Measurements from ENCODE around the gene LEPROT. TPM values are rescaled to one million over a fixed set of nuclear protein-coding genes. Genes with fewer than 3 reads are reported as not detected.

Gene LEPROT
- total RNA-seq, 1 experiment from 2014 or later, result 18.1 TPM

DNA sequence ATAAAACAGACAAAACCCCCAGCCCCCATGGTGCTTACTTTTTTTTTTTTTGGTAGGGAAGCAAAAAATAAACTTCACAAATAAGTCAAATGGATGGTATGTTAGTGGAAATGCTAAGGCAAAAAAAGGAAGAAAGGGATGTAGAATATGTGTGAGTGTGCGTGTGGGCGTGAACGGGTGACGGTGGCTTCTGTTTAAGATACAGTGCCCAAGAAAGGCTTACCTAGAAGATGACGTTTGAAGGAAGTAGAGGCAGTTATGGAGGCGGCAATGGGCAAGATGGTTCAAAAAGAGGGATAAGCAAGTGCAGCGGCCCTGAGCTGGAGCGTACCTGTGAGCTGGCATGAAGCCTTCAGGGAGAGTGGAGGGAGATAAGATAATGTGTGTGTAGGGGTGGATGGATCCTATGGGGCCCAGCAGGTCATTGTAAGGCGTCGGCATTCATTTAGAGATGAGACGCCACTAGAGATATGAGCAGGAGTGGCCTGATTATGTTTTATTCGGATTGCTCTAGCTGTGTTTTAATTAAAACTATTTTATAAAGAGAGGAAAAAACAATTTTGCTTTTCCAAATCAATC, 19.9 kb downstream of the LEPROT start:
- TF ChIP-seq TEAD4 (CRISPR knock-in tag; IDR thresholded peaks at IDR 0.05) (no peak), ETV6 (CRISPR knock-in tag; IDR thresholded peaks at IDR 0.05) (no peak), ZNF396 (CRISPR knock-in tag; IDR thresholded peaks at IDR 0.05; ENCODE audit: borderline replicate concordance) (no peak), JAZF1 (CRISPR knock-in tag; IDR thresholded peaks at IDR 0.05) (no peak), MYBL2 (CRISPR knock-in tag; IDR thresholded peaks at IDR 0.05) (no peak), ZNF219 (CRISPR knock-in tag; IDR thresholded peaks at IDR 0.05; ENCODE audit: borderline replicate concordance) (no peak), SP1 (CRISPR knock-in tag; conservative IDR thresholded peaks at IDR 0.05) (no peak), CBFB (CRISPR knock-in tag; IDR thresholded peaks at IDR 0.05; ENCODE audit: low read depth) (no peak)
- TF ChIP-seq, protein P1, sequence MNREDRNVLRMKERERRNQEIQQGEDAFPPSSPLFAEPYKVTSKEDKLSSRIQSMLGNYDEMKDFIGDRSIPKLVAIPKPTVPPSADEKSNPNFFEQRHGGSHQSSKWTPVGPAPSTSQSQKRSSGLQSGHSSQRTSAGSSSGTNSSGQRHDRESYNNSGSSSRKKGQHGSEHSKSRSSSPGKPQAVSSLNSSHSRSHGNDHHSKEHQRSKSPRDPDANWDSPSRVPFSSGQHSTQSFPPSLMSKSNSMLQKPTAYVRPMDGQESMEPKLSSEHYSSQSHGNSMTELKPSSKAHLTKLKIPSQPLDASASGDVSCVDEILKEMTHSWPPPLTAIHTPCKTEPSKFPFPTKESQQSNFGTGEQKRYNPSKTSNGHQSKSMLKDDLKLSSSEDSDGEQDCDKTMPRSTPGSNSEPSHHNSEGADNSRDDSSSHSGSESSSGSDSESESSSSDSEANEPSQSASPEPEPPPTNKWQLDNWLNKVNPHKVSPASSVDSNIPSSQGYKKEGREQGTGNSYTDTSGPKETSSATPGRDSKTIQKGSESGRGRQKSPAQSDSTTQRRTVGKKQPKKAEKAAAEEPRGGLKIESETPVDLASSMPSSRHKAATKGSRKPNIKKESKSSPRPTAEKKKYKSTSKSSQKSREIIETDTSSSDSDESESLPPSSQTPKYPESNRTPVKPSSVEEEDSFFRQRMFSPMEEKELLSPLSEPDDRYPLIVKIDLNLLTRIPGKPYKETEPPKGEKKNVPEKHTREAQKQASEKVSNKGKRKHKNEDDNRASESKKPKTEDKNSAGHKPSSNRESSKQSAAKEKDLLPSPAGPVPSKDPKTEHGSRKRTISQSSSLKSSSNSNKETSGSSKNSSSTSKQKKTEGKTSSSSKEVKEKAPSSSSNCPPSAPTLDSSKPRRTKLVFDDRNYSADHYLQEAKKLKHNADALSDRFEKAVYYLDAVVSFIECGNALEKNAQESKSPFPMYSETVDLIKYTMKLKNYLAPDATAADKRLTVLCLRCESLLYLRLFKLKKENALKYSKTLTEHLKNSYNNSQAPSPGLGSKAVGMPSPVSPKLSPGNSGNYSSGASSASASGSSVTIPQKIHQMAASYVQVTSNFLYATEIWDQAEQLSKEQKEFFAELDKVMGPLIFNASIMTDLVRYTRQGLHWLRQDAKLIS (CRISPR knock-in tag; IDR thresholded peaks at IDR 0.05; ENCODE audit: borderline replicate concordance), result no peak
- TF ChIP-seq, protein P2, sequence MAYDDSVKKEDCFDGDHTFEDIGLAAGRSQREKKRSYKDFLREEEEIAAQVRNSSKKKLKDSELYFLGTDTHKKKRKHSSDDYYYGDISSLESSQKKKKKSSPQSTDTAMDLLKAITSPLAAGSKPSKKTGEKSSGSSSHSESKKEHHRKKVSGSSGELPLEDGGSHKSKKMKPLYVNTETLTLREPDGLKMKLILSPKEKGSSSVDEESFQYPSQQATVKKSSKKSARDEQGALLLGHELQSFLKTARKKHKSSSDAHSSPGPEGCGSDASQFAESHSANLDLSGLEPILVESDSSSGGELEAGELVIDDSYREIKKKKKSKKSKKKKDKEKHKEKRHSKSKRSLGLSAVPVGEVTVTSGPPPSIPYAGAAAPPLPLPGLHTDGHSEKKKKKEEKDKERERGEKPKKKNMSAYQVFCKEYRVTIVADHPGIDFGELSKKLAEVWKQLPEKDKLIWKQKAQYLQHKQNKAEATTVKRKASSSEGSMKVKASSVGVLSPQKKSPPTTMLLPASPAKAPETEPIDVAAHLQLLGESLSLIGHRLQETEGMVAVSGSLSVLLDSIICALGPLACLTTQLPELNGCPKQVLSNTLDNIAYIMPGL (CRISPR knock-in tag; IDR thresholded peaks at IDR 0.05), result no peak
- TF ChIP-seq, protein P3, sequence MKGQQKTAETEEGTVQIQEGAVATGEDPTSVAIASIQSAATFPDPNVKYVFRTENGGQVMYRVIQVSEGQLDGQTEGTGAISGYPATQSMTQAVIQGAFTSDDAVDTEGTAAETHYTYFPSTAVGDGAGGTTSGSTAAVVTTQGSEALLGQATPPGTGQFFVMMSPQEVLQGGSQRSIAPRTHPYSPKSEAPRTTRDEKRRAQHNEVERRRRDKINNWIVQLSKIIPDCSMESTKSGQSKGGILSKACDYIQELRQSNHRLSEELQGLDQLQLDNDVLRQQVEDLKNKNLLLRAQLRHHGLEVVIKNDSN (CRISPR knock-in tag; IDR thresholded peaks at IDR 0.05), result no peak
- TF ChIP-seq, protein P4, sequence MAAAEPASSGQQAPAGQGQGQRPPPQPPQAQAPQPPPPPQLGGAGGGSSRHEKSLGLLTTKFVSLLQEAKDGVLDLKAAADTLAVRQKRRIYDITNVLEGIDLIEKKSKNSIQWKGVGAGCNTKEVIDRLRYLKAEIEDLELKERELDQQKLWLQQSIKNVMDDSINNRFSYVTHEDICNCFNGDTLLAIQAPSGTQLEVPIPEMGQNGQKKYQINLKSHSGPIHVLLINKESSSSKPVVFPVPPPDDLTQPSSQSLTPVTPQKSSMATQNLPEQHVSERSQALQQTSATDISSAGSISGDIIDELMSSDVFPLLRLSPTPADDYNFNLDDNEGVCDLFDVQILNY (CRISPR knock-in tag; IDR thresholded peaks at IDR 0.05), result no peak
- TF ChIP-seq, protein P5, sequence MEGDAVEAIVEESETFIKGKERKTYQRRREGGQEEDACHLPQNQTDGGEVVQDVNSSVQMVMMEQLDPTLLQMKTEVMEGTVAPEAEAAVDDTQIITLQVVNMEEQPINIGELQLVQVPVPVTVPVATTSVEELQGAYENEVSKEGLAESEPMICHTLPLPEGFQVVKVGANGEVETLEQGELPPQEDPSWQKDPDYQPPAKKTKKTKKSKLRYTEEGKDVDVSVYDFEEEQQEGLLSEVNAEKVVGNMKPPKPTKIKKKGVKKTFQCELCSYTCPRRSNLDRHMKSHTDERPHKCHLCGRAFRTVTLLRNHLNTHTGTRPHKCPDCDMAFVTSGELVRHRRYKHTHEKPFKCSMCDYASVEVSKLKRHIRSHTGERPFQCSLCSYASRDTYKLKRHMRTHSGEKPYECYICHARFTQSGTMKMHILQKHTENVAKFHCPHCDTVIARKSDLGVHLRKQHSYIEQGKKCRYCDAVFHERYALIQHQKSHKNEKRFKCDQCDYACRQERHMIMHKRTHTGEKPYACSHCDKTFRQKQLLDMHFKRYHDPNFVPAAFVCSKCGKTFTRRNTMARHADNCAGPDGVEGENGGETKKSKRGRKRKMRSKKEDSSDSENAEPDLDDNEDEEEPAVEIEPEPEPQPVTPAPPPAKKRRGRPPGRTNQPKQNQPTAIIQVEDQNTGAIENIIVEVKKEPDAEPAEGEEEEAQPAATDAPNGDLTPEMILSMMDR (IDR thresholded peaks at IDR 0.05), result no peak
- TF ChIP-seq, protein P6, sequence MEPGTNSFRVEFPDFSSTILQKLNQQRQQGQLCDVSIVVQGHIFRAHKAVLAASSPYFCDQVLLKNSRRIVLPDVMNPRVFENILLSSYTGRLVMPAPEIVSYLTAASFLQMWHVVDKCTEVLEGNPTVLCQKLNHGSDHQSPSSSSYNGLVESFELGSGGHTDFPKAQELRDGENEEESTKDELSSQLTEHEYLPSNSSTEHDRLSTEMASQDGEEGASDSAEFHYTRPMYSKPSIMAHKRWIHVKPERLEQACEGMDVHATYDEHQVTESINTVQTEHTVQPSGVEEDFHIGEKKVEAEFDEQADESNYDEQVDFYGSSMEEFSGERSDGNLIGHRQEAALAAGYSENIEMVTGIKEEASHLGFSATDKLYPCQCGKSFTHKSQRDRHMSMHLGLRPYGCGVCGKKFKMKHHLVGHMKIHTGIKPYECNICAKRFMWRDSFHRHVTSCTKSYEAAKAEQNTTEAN (CRISPR knock-in tag; IDR thresholded peaks at IDR 0.05), result no peak
- TF ChIP-seq, protein P7, sequence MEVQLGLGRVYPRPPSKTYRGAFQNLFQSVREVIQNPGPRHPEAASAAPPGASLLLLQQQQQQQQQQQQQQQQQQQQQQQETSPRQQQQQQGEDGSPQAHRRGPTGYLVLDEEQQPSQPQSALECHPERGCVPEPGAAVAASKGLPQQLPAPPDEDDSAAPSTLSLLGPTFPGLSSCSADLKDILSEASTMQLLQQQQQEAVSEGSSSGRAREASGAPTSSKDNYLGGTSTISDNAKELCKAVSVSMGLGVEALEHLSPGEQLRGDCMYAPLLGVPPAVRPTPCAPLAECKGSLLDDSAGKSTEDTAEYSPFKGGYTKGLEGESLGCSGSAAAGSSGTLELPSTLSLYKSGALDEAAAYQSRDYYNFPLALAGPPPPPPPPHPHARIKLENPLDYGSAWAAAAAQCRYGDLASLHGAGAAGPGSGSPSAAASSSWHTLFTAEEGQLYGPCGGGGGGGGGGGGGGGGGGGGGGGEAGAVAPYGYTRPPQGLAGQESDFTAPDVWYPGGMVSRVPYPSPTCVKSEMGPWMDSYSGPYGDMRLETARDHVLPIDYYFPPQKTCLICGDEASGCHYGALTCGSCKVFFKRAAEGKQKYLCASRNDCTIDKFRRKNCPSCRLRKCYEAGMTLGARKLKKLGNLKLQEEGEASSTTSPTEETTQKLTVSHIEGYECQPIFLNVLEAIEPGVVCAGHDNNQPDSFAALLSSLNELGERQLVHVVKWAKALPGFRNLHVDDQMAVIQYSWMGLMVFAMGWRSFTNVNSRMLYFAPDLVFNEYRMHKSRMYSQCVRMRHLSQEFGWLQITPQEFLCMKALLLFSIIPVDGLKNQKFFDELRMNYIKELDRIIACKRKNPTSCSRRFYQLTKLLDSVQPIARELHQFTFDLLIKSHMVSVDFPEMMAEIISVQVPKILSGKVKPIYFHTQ (CRISPR knock-in tag; IDR thresholded peaks at IDR 0.05), result no peak
- TF ChIP-seq, protein P8, sequence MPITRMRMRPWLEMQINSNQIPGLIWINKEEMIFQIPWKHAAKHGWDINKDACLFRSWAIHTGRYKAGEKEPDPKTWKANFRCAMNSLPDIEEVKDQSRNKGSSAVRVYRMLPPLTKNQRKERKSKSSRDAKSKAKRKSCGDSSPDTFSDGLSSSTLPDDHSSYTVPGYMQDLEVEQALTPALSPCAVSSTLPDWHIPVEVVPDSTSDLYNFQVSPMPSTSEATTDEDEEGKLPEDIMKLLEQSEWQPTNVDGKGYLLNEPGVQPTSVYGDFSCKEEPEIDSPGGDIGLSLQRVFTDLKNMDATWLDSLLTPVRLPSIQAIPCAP (CRISPR knock-in tag; IDR thresholded peaks at IDR 0.05), result no peak
- TF ChIP-seq, protein P9, sequence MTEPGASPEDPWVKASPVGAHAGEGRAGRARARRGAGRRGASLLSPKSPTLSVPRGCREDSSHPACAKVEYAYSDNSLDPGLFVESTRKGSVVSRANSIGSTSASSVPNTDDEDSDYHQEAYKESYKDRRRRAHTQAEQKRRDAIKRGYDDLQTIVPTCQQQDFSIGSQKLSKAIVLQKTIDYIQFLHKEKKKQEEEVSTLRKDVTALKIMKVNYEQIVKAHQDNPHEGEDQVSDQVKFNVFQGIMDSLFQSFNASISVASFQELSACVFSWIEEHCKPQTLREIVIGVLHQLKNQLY (CRISPR knock-in tag; IDR thresholded peaks at IDR 0.05), result no peak
- POLR2A ChIA-PET, result no interaction called here
- no peak for ATAC-seq

More for the DNA sequence above, 19.9 kb downstream of the LEPROT start:
- CTCF ChIA-PET, result interaction anchor here (1.4 to 1.6 kb wide), 4 partner anchors 9 to 247 kb away, joined by 6 to 9 read pairs (median 8); no protein-coding TSS in a partner anchor
- peak overlapping the region; percentile 51; the same call in 1 of the 2 replicates for H3K27ac Mint-ChIP-seq
- peaks cover 17% of the 10 kb centered on the region for H3K36me3 Mint-ChIP-seq
- peaks cover 41% of the 10 kb centered on the region for H3K4me1 Mint-ChIP-seq
- H3K9me3 Mint-ChIP-seq, result peaks cover 15% of the 10 kb centered on the region
- H3K4me3 Mint-ChIP-seq, result no peak overlapping the region
- DNase-seq (ENCODE audit: low spot score), result no peak
- no peaks in the 10 kb centered on the region for H3K27me3 Mint-ChIP-seq (ENCODE audit: low read depth)
